Measurements from ENCODE around the gene RIPK4. TPM values are rescaled to one million over a fixed set of nuclear protein-coding genes. Genes with fewer than 3 reads are reported as not detected.

The RIPK4 gene
- total RNA-seq, 3 donors from 2014 or later (not counting 1 experiment from before 2014, with no cell fraction given): 0.09 TPM; not detected in 2

- no peak for TF ChIP-seq CTCF (IDR thresholded peaks at IDR 0.05)
- no peaks in the 10 kb centered on the region for H3K36me3 Mint-ChIP-seq
- no peak overlapping the region for H3K27ac ChIP-seq (ENCODE audit: low read length)
- H3K4me1 ChIP-seq (ENCODE audit: control insufficient read depth, insufficient read depth, low read length): no peaks in the 10 kb centered on the region
- WGBS (ENCODE audit: insufficient coverage): 86% methylated on average over 13 of the region's 13 CpGs
- peaks cover 12 to 44% of the 10 kb centered on the region in 2 donors for H3K27me3 Mint-ChIP-seq (ENCODE audit: low read depth in 2 of 2)
- H3K27ac Mint-ChIP-seq: no peak overlapping the region
- no peak for ATAC-seq
- H3K9me3 ChIP-seq (ENCODE audit: control insufficient read depth, insufficient read depth, low read length): no peaks in the 10 kb centered on the region
- DNase-seq: no peak
- no peak overlapping the region for H3K4me3 Mint-ChIP-seq
- no peaks in the 10 kb centered on the region for H3K36me3 ChIP-seq (ENCODE audit: control insufficient read depth, insufficient read depth, low read length)
- H3K9me3 Mint-ChIP-seq: no peaks in the 10 kb centered on the region
- intact Hi-C loops (cut with micrococcal nuclease): no loop called here
- H3K27me3 ChIP-seq (ENCODE audit: control insufficient read depth, insufficient read depth, low read length): no peaks in the 10 kb centered on the region
- no peak overlapping the region for H3K4me3 ChIP-seq (ENCODE audit: low read length)
- H3K4me1 Mint-ChIP-seq: no peaks in the 10 kb centered on the region
These were observed 32.7 kb downstream of the RIPK4 start for GRCh38 chr21:41733951-41734689.

- H3K4me1 ChIP-seq (ENCODE audit: control insufficient read depth, insufficient read depth, low read length): no peaks in the 10 kb centered on the region
- DNase-seq: no peak
- WGBS (ENCODE audit: insufficient coverage): no CpG with 5 or more reads among the region's 2 CpGs
- H3K9me3 Mint-ChIP-seq: no peaks in the 10 kb centered on the region
- TF ChIP-seq CTCF (IDR thresholded peaks at IDR 0.05): no peak
- intact Hi-C loops (cut with micrococcal nuclease): no loop called here
- no peaks in the 10 kb centered on the region for H3K36me3 Mint-ChIP-seq
- no peak for ATAC-seq
- H3K27ac ChIP-seq (ENCODE audit: low read length): no peak overlapping the region
- H3K27me3 ChIP-seq (ENCODE audit: control insufficient read depth, insufficient read depth, low read length): peaks cover 3% of the 10 kb centered on the region
- no peaks in the 10 kb centered on the region for H3K9me3 ChIP-seq (ENCODE audit: control insufficient read depth, insufficient read depth, low read length)
- no peaks in the 10 kb centered on the region for H3K4me1 Mint-ChIP-seq
- H3K4me3 ChIP-seq (ENCODE audit: low read length): no peak overlapping the region
- H3K27me3 Mint-ChIP-seq (ENCODE audit: low read depth in 2 of 2): peaks cover 20 to 44% of the 10 kb centered on the region in 2 donors
- no peaks in the 10 kb centered on the region for H3K36me3 ChIP-seq (ENCODE audit: control insufficient read depth, insufficient read depth, low read length)
- H3K4me3 Mint-ChIP-seq: no peak overlapping the region
- H3K27ac Mint-ChIP-seq: no peak overlapping the region
These were observed 35.8 kb downstream of the RIPK4 start for GRCh38 chr21:41731081-41731480.

- Mint-ChIP-seq H3K27me3 (ENCODE audit: low read depth in 2 of 2) (peaks cover 26 to 44% of the 10 kb centered on the region in 2 donors), H3K4me1 (peaks cover 0 to 4% of the 10 kb centered on the region in 2 donors), H3K27ac (no peak overlapping the region), H3K9me3 (no peaks in the 10 kb centered on the region), H3K36me3 (no peaks in the 10 kb centered on the region), H3K4me3 (no peak overlapping the region)
- no peaks in the 10 kb centered on the region for H3K4me1 ChIP-seq (ENCODE audit: control insufficient read depth, insufficient read depth, low read length)
- H3K9me3 ChIP-seq (ENCODE audit: control insufficient read depth, insufficient read depth, low read length): no peaks in the 10 kb centered on the region
- TF ChIP-seq CTCF (IDR thresholded peaks at IDR 0.05): no peak
- intact Hi-C loops (cut with micrococcal nuclease): no loop called here
- 50% methylated on average over 6 of the region's 6 CpGs for WGBS (ENCODE audit: insufficient coverage)
- DNase-seq (no peak), ATAC-seq (no peak)
- no peak overlapping the region for H3K4me3 ChIP-seq (ENCODE audit: low read length)
- H3K27me3 ChIP-seq (ENCODE audit: control insufficient read depth, insufficient read depth, low read length): peaks cover 5% of the 10 kb centered on the region
- H3K36me3 ChIP-seq (ENCODE audit: control insufficient read depth, insufficient read depth, low read length): no peaks in the 10 kb centered on the region
- H3K27ac ChIP-seq (ENCODE audit: low read length): no peak overlapping the region
These were observed 36.5 kb downstream of the RIPK4 start for GRCh38 chr21:41730367-41730765.

All from natural killer cell (primary cell).